GM06990 (cell line): Measurements from ENCODE around the gene MYOG.

Experiments used
- DNase-seq: peaks from one replicate; pipeline ENCODE4 v3.0.0-alpha.2; 2011; ENCODE audit not compliant: insufficient read length; ENCODE audit errors: extremely low read depth
- H3K27me3 ChIP-seq: replicated peaks from 2 replicates; pipeline ENCODE4 v1.6.0; 2011; ENCODE audit warnings: low read length; ENCODE audit not compliant: control insufficient read depth, insufficient read depth
- H3K36me3 ChIP-seq: 2 replicates; pipeline ENCODE4 v1.5.1; 2011; ENCODE audit warnings: low read length; ENCODE audit not compliant: control insufficient read depth, insufficient read depth
- H3K4me3 ChIP-seq: replicated peaks from 2 replicates; pipeline ENCODE4 v1.5.1; 2011; ENCODE audit warnings: low read depth, mild to moderate bottlenecking, control low read depth, low read length
- CTCF ChIP-seq: IDR thresholded peaks from 2 replicates; pipeline ENCODE4 v1.5.1; 2011; ENCODE audit warnings: low read length, control low read depth, mild to moderate bottlenecking, inconsistent platforms; ENCODE audit not compliant: insufficient read depth, poor library complexity, severe bottlenecking

The MYOG gene

DNA sequence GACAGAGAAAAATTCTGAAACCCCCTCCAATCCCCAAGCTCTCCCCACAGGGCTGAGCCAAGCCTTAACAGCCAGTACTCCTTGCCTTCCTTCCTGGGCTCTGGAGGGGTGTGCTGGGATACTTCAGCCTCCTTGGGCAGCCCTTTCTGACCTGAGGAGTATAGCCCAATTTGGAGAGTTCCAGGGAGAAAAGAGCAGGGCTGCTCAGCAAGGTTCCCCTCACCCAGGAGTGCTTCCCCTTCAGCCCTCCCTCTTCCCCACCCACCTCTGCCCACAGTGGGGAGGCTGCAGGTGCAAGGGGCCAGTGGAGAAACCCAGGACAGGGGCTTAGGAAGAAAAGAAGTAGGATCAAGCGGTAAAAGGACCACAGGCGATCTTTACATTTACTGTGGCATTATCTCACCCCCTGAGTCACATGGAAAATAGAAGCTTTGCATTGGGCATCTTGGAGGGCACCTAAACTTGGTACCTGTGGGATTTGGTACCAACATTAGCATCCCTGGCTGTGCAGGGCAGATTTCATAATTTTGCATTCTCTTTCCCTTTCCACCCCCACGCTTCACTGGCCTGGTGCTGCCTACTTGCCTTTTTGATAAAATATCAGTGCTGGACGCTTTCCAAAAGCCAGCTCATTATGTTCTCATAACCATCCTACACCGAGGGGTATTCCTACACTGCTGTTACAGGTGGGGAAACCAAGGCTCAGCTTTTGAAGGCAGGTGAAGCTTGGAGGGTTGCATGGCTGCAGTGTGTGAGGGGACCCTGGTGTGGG is 38.9 kb upstream of the MYOG start:
- no peak for DNase-seq
- no peak for TF ChIP-seq CTCF
- Histone ChIP-seq H3K4me3 (no peak overlapping the region), H3K27me3 (peaks cover 7% of the 10 kb centered on the region), H3K36me3 (no peaks in the 10 kb centered on the region)

DNA sequence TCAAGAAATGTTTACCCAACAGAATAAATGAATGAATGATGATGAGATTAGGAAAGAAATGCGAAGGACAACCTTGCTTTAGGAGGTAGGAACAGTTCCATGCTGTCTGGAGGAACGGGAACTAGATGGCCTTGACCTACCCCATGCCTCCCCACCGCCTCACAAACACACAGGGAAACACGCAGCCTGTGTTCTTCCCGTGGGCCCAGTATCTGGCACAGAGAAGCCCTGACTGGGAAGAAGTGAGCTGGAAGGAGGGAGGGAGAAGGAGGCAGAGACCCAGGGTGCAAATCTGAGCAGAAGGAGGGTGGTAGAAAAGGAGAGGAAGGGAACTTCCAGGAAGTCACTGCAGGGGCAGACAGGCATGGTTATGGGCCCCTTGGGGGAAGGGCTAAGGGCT is 38.2 kb upstream of the MYOG start:
- H3K4me3 ChIP-seq = no peak overlapping the region
- no peak for DNase-seq

GRCh38 chr1:203122159-203122558 is 36.3 kb upstream of the MYOG start:
- Histone ChIP-seq H3K36me3 (no peaks in the 10 kb centered on the region), H3K4me3 (no peak overlapping the region), H3K27me3 (peaks cover 6% of the 10 kb centered on the region)
- no peak for DNase-seq
- no peak for TF ChIP-seq CTCF

More for the DNA sequence above, 38.2 kb upstream of the MYOG start:
- TF ChIP-seq CTCF = no peak
- H3K36me3 ChIP-seq = no peaks in the 10 kb centered on the region
- H3K27me3 ChIP-seq = peaks cover 6% of the 10 kb centered on the region

DNA sequence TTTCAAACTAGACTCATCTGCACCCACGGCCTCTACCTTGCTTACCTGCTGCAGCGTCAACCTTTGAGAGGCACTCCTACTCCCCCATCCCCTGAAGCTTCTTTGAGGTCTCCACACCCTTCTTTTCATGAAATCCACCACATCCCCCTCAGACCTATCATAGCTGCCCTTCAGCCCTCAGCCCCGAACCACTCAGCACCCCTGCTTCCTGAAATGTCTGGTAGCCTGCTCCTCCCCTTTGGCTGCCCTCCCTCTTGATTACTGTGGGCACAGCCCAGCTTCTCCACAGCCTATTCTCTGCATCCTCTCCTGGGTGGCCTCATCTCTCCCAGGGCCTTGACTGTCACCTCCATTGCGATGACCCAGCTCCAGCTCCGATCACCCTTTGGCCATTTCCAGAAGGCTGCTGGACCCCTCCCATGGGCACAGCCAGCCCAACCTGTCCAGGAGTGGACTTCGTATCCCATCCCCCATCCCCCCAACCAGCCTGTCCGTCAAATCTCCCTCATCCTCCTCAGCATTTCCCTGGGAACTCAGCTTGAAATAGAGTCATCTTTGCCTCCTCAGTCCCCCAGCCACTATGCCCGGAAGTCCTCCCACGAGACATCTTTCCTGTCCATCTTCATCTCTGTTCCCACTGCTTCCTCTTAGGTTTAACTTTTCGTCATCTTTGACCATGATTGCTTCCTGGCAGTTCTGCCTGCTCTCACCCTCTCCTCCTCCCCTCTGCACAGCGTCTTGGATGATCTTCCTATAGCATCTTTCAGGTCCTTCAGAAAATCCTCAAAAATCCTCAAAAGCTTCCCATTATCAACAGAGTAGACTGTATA is 35.6 kb upstream of the MYOG start:
- DNase-seq = no peak
- Histone ChIP-seq H3K27me3 (peaks cover 6% of the 10 kb centered on the region), H3K4me3 (no peak overlapping the region), H3K36me3 (no peaks in the 10 kb centered on the region)
- TF ChIP-seq CTCF = no peak

- Histone ChIP-seq H3K27me3 (peaks cover 4% of the 10 kb centered on the region), H3K4me3 (no peak overlapping the region), H3K36me3 (no peaks in the 10 kb centered on the region)
- no peak for DNase-seq
- TF ChIP-seq CTCF = no peak
Observed at GRCh38 chr1:203120325-203121153, 34.7 kb upstream of the MYOG start.
